Measurements from ENCODE around the gene NAA38.

- TF ChIP-seq CTCF (IDR thresholded peaks at IDR 0.05) (no peak), POLR2A (IDR thresholded peaks at IDR 0.05) (no peak)
Observed at GRCh38 chr17:7816926-7817642, 40.3 kb downstream of the NAA38 start.

All from right lobe of liver (tissue), 4 donors.